ENCODE data around the gene HOXD11. TPM values are rescaled to one million over a fixed set of nuclear protein-coding genes. Genes with fewer than 3 reads are reported as not detected.
A peak's percentile ranks its signal among the peaks of the same experiment; 100 is the strongest.

HOXD11 gene
- total RNA-seq, 1 experiment from 2014 or later: not detected

- in situ Hi-C loops (cut with HindIII; ENCODE audit: low sequenced_read_pairs): no loop called here
- DNase-seq (ENCODE audit: low spot score): no peak
Observed at GRCh38 chr2:176115883-176116813, 9.1 kb downstream of the HOXD11 start, which contains the start of gene HOXD10. Gene HOXD10, plus strand, starts transcription at chr2:176116778. Its CDS starts 56 bp downstream, at chr2:176116834.

GRCh38 chr2:176117162-176117822 is 10.2 kb downstream of the HOXD11 start:
- in situ Hi-C loops (cut with HindIII; ENCODE audit: low sequenced_read_pairs): no loop called here

GRCh38 chr2:176117823-176118371 is 10.8 kb downstream of the HOXD11 start:
- in situ Hi-C loops (cut with HindIII; ENCODE audit: low sequenced_read_pairs): no loop called here

More at GRCh38 chr2:176117162-176117822, 10.2 kb downstream of the HOXD11 start:
- DNase-seq (ENCODE audit: low spot score): no peak

GRCh38 chr2:176118601-176119339 is 11.7 kb downstream of the HOXD11 start:
- in situ Hi-C loops (cut with HindIII; ENCODE audit: low sequenced_read_pairs): no loop called here
- DNase-seq (ENCODE audit: low spot score): no peak

More at GRCh38 chr2:176117823-176118371, 10.8 kb downstream of the HOXD11 start:
- no peak for DNase-seq (ENCODE audit: low spot score)

- in situ Hi-C loops (cut with HindIII; ENCODE audit: low sequenced_read_pairs): no loop called here
- no peak for DNase-seq (ENCODE audit: low spot score)
Observed at GRCh38 chr2:176120364-176121189, 13.5 kb downstream of the HOXD11 start.

GRCh38 chr2:176121190-176122051 is 14.3 kb downstream of the HOXD11 start:
- no peak for DNase-seq (ENCODE audit: low spot score)
- in situ Hi-C loops (cut with HindIII; ENCODE audit: low sequenced_read_pairs): no loop called here

GRCh38 chr2:176122052-176122682 is 15.1 kb downstream of the HOXD11 start:
- in situ Hi-C loops (cut with HindIII; ENCODE audit: low sequenced_read_pairs): no loop called here

GRCh38 chr2:176122683-176123410 is 15.8 kb downstream of the HOXD11 start, which contains the start of gene HOXD9:
Gene HOXD9, plus strand, starts transcription at chr2:176122719. Its CDS starts 50 bp downstream, at chr2:176122769.
- DNase-seq (ENCODE audit: low spot score): no peak
- in situ Hi-C loops (cut with HindIII; ENCODE audit: low sequenced_read_pairs): no loop called here

More at GRCh38 chr2:176122052-176122682, 15.1 kb downstream of the HOXD11 start:
- no peak for DNase-seq (ENCODE audit: low spot score)

GRCh38 chr2:176123411-176124109 is 16.5 kb downstream of the HOXD11 start:
- DNase-seq (ENCODE audit: low spot score): no peak
- in situ Hi-C loops (cut with HindIII; ENCODE audit: low sequenced_read_pairs): no loop called here

- no peak for DNase-seq (ENCODE audit: low spot score)
- in situ Hi-C loops (cut with HindIII; ENCODE audit: low sequenced_read_pairs): no loop called here
Observed at GRCh38 chr2:176124110-176124946, 17.2 kb downstream of the HOXD11 start.

GRCh38 chr2:176124947-176125771 is 18.1 kb downstream of the HOXD11 start:
- no peak for DNase-seq (ENCODE audit: low spot score)
- in situ Hi-C loops (cut with HindIII; ENCODE audit: low sequenced_read_pairs): no loop called here

- in situ Hi-C loops (cut with HindIII; ENCODE audit: low sequenced_read_pairs): no loop called here
- no peak for DNase-seq (ENCODE audit: low spot score)
Observed at GRCh38 chr2:176125772-176126054, 18.6 kb downstream of the HOXD11 start.

- DNase-seq (ENCODE audit: low spot score): peak; percentile 66
- in situ Hi-C loops (cut with HindIII; ENCODE audit: low sequenced_read_pairs): no loop called here
Observed at GRCh38 chr2:176126929-176127773, 20.1 kb downstream of the HOXD11 start.

- DNase-seq (ENCODE audit: low spot score): no peak
- in situ Hi-C loops (cut with HindIII; ENCODE audit: low sequenced_read_pairs): no loop called here
Observed at GRCh38 chr2:176127774-176128072, 20.6 kb downstream of the HOXD11 start.

All from G401 (cell line).